ENCODE measurements around the gene IGSF3.
A peak's percentile ranks its signal among the peaks of the same experiment; 100 is the strongest.

The IGSF3 gene

GRCh38 chr1:116545359-116545705 is 122.2 kb downstream of the IGSF3 start:
- DNase-seq: no peak

- DNase-seq: no peak
Observed at GRCh38 chr1:116544588-116545358, 122.8 kb downstream of the IGSF3 start.

- DNase-seq: no peak
Observed at GRCh38 chr1:116540088-116540487, 127.4 kb downstream of the IGSF3 start.

GRCh38 chr1:116538544-116538943 is 129.0 kb downstream of the IGSF3 start:
- DNase-seq: peak; percentile 37

GRCh38 chr1:116537898-116538297 is 129.6 kb downstream of the IGSF3 start:
- DNase-seq: no peak

- DNase-seq: no peak
Observed at GRCh38 chr1:116537040-116537831, 130.3 kb downstream of the IGSF3 start.

GRCh38 chr1:116534014-116534739 is 133.4 kb downstream of the IGSF3 start:
- DNase-seq: no peak

GRCh38 chr1:116533429-116533820 is 134.1 kb downstream of the IGSF3 start:
- DNase-seq: no peak

GRCh38 chr1:116532671-116533428 is 134.7 kb downstream of the IGSF3 start:
- DNase-seq: no peak

GRCh38 chr1:116531917-116532316 is 135.6 kb downstream of the IGSF3 start:
- no peak for DNase-seq

GRCh38 chr1:116529681-116530080 is 137.9 kb downstream of the IGSF3 start:
- DNase-seq: no peak

- DNase-seq: peak; percentile 3
Observed at GRCh38 chr1:116529199-116529631, 138.3 kb downstream of the IGSF3 start.

GRCh38 chr1:116528329-116529083 is 139.0 kb downstream of the IGSF3 start:
- no peak for DNase-seq

GRCh38 chr1:116525440-116525839 is 142.1 kb downstream of the IGSF3 start:
- DNase-seq: no peak

Data from kidney glomerular epithelial cell (primary cell).